ENCODE results near the gene MED20.

DNA sequence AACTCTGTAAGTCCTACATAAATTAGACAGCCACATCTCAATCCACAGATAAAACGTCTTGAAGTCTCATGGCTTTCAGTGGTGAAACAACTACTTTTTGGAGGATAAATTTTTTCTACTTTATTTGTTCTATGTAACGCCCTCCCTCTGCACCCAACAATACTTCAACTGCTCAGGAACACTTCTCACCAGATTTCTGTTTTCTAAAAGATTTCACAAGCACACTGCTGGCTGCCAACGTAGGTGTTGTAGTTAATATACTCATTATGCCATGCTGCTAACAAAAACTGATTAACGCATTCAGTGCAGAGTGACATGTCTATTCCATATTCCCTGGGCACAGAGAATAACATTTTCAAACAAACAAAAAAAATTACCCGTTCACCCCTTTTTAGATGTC is 36.0 kb downstream of the MED20 start:
- TF ChIP-seq, protein P1, sequence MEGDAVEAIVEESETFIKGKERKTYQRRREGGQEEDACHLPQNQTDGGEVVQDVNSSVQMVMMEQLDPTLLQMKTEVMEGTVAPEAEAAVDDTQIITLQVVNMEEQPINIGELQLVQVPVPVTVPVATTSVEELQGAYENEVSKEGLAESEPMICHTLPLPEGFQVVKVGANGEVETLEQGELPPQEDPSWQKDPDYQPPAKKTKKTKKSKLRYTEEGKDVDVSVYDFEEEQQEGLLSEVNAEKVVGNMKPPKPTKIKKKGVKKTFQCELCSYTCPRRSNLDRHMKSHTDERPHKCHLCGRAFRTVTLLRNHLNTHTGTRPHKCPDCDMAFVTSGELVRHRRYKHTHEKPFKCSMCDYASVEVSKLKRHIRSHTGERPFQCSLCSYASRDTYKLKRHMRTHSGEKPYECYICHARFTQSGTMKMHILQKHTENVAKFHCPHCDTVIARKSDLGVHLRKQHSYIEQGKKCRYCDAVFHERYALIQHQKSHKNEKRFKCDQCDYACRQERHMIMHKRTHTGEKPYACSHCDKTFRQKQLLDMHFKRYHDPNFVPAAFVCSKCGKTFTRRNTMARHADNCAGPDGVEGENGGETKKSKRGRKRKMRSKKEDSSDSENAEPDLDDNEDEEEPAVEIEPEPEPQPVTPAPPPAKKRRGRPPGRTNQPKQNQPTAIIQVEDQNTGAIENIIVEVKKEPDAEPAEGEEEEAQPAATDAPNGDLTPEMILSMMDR (conservative IDR thresholded peaks at IDR 0.05; ENCODE audit: low read depth, low read length) = no peak
- no peak for TF ChIP-seq EZH2 (IDR thresholded peaks at IDR 0.05; ENCODE audit: borderline replicate concordance, low read depth, low read length, poor library complexity, severe bottlenecking)

All from A673 (cell line).